Heart right ventricle (tissue), 16 donors: ENCODE measurements around the gene LNX2. TPM values are rescaled to one million over a fixed set of nuclear protein-coding genes. Genes with fewer than 3 reads are reported as not detected.

Experiments used
- ATAC-seq, 8 donors: fragments of 200-7000 bp; cut with Tn5 transposase; one replicate each; pipeline ENCODE4 v1.9.1; 2020; ENCODE audit warnings: mild to moderate bottlenecking in 8 of 8, moderate library complexity in 8 of 8, moderate number of reproducible peaks in 1 of 8
- DNase-seq, 2 donors: peaks; one replicate each; pipeline ENCODE4 v3.0.0-alpha.2; 2020
- H3K27ac ChIP-seq, 10 donors: fragments of 200-600 bp; sonication (generic) in 2 of 10; one replicate each; pipeline versions ENCODE4 v1.5.0 to v1.8.0; 2020 to 2022; ENCODE audit warnings: mild to moderate bottlenecking in 3 of 10
- H3K27me3 ChIP-seq, 7 donors: fragments of 200-600 bp; one replicate each; pipeline ENCODE4 v1.8.0; 2021 to 2022; ENCODE audit warnings: mild to moderate bottlenecking in 2 of 7
- H3K36me3 ChIP-seq, 9 donors: fragments of 200-600 bp; sonication (generic) in 1 of 9; one replicate each; pipeline versions ENCODE4 v1.5.0 to v1.8.0; 2020 to 2022; ENCODE audit warnings: mild to moderate bottlenecking in 2 of 9
- H3K4me1 ChIP-seq, 9 donors: fragments of 200-600 bp; sonication (generic) in 1 of 9; one replicate each; pipeline versions ENCODE4 v1.5.0 to v1.8.0; 2020 to 2022; ENCODE audit warnings: mild to moderate bottlenecking in 4 of 9
- H3K4me3 ChIP-seq, 10 donors: fragments of 200-600 bp; sonication (generic) in 2 of 10; one replicate each; pipeline versions ENCODE4 v1.5.0 to v1.8.0; 2020 to 2022; ENCODE audit warnings: mild to moderate bottlenecking in 7 of 10, moderate library complexity in 2 of 10
- H3K9me3 ChIP-seq, 11 donors: fragments of 200-600 bp in 10 of 11; sonication (generic) in 2 of 11; one replicate each; pipeline versions ENCODE4 v1.5.0 to v1.8.0; 2013 to 2022; ENCODE audit warnings: mild to moderate bottlenecking in 2 of 11, control low read depth in 1 of 11, moderate library complexity in 1 of 11
- CTCF ChIP-seq, 9 donors: fragments of 200-600 bp; sonication (generic) in 2 of 9; IDR thresholded peaks; one replicate each; pipeline versions ENCODE4 v1.5.0 to v1.8.0; 2021 to 2022; ENCODE audit warnings: antibody characterized with exemption in 9 of 9, mild to moderate bottlenecking in 5 of 9, moderate library complexity in 1 of 9
- WGBS, 2 donors: extraction: QIAGEN DNeasy Blood & Tissue Kit; methylation state at CpG; one replicate each; pipeline ENCODE4 v1.1.7; 2013; ENCODE audit warnings: inconsistent platforms in 1 of 2; 5-methylcytosine and 5-hydroxymethylcytosine counted together
- intact Hi-C, 10 donors: fragments of 100-400 bp; cut with DNase I; formaldehyde crosslinking; loops; one replicate each; pipeline versions ENCODE4 v1.11.1 to v1.14.2; 2022
- polyA plus RNA-seq, 2 donors: library from polyadenylated mRNA; stranded (reverse); fragments of 200-250 nt; gene quantifications; one replicate each; pipeline ENCODE4 v1.2.3, GENCODE V29; 2013
- total RNA-seq, 10 donors: library from RNA; stranded (reverse); fragmentation: NEBNext Ultra II Directional in 3 of 10; extraction: Animal tissue kit (Norgen Biotek cat#: 25700) in 3 of 10; gene quantifications; one replicate each; pipeline versions ENCODE4 v1.2.1 to v1.2.4, GENCODE V29; 2021 to 2023
- donor health status: Arrhythmogenic right ventricular cardiomyopathy.
- donor health status: ischemic (EF 13 %, LVEDD 7.1; RV severe dilation, severe dysfunction).
- donor health status: healthy with polysubstance abuse.
- donor health status: DM: no; HTN: yes; CAD: no.
- donor health status: DM: no; HTN: no; CAD: no.
- donor health status: ischemic (EF 25% LVEDD 6.9; RV normal size, moderate dysfunction).
- donor health status: ischemic (EF 25% LVEDD 5.7; RV mildly dilated, moderate dysfunction).
- donor health status: healthy.
- donor health status: DM: yes; HTN: yes; CAD: no.
- donor health status: Ischemic cardiomyopathy.
- donor health status: ischemic (EF 35%, LVEDD 5.7; RV mildly dilated, moderate dysfunction).
- donor health status: nonischemic (EF 11% LVEDD 7.7; RV severe dilation, severe dysfunction).
- donor health status: DM: yes; HTN: yes; CAD: no.
- donor health status: PGD.
- donor health status: ischemic (EF 29% LVEDD 5.4; RV normal size, mild dysfunction).
- donor health status: nonischemic (EF 23%, LVEDD 6.1; RV moderate dilation, normal function).

Gene LNX2
- total and polyA plus RNA-seq, 12 donors, result 3.5 to 22.3 (median 14.1) TPM

GRCh38 chr13:27593267-27593666 lies 27.1 kb downstream of the LNX2 start:
- DNase-seq, result no peak
- no peaks in the 10 kb centered on the region for H3K27me3 ChIP-seq
- H3K9me3 ChIP-seq, result peaks cover 0 to 5% (median 0%) of the 10 kb centered on the region in 11 donors
- TF ChIP-seq CTCF (IDR thresholded peaks at IDR 0.05), result no peak
- no peaks in the 10 kb centered on the region for H3K36me3 ChIP-seq
- H3K4me3 ChIP-seq, result no peak overlapping the region
- peaks cover 0 to 53% (median 27%) of the 10 kb centered on the region in 9 donors for H3K4me1 ChIP-seq
- WGBS, 2 donors, result 60 to 66% methylated on average over 3 of the region's 3 CpGs
- intact Hi-C loops, result no loop called here
- no peak for ATAC-seq
- H3K27ac ChIP-seq, result no peak overlapping the region

GRCh38 chr13:27592865-27593264 lies 27.5 kb downstream of the LNX2 start:
- Histone ChIP-seq H3K4me3 (no peak overlapping the region), H3K27me3 (no peaks in the 10 kb centered on the region), H3K36me3 (no peaks in the 10 kb centered on the region), H3K9me3 (peaks cover 0 to 8% (median 0%) of the 10 kb centered on the region in 11 donors), H3K27ac (peak overlapping the region in 2 of 10 donors; percentile 6 to 11), H3K4me1 (peaks cover 0 to 50% (median 27%) of the 10 kb centered on the region in 9 donors)
- no peak for TF ChIP-seq CTCF (IDR thresholded peaks at IDR 0.05)
- intact Hi-C loops, result no loop called here
- ATAC-seq (no peak), DNase-seq (no peak)

GRCh38 chr13:27588405-27588804 lies 31.9 kb downstream of the LNX2 start:
- 95 to 97% methylated on average over 1 of the region's 1 CpG for WGBS, 2 donors
- no peaks in the 10 kb centered on the region for H3K27me3 ChIP-seq
- H3K27ac ChIP-seq, result no peak overlapping the region
- no peaks in the 10 kb centered on the region for H3K36me3 ChIP-seq
- H3K4me1 ChIP-seq, result peaks cover 6 to 52% (median 32%) of the 10 kb centered on the region in 9 donors
- ATAC-seq (no peak), DNase-seq (no peak)
- H3K9me3 ChIP-seq, result peaks cover 0 to 8% (median 0%) of the 10 kb centered on the region in 11 donors
- no peak overlapping the region for H3K4me3 ChIP-seq
- TF ChIP-seq CTCF (IDR thresholded peaks at IDR 0.05), result no peak
- intact Hi-C loops, result loop anchor here in 1 of 10 donors (10.0 kb wide), 1 partner anchor 66 kb away; no protein-coding TSS in a partner anchor

- intact Hi-C loops, result loop anchor here in 1 of 10 donors (10.0 kb wide), 1 partner anchor 68 kb away; no protein-coding TSS in a partner anchor
- Histone ChIP-seq H3K36me3 (no peaks in the 10 kb centered on the region), H3K27me3 (no peaks in the 10 kb centered on the region), H3K4me3 (no peak overlapping the region), H3K27ac (peak overlapping the region in 4 of 10 donors; percentile 14 to 68 (median 29)), H3K4me1 (peaks cover 6 to 49% (median 27%) of the 10 kb centered on the region in 9 donors), H3K9me3 (peaks cover 0 to 8% (median 0%) of the 10 kb centered on the region in 11 donors)
- no peak for TF ChIP-seq CTCF (IDR thresholded peaks at IDR 0.05)
- WGBS, 2 donors, result 54 to 55% methylated on average over 5 of the region's 5 CpGs
- peak in 2 of 8 donors; percentile 44 to 58 for ATAC-seq
- DNase-seq, result no peak
These were observed 33.1 kb downstream of the LNX2 start for GRCh38 chr13:27587095-27587746.
